ENCODE results near the gene ABCB4.

Gene ABCB4

GRCh38 chr7:87364246-87364645, 111.2 kb downstream of the ABCB4 start (continued):
- no peak for TF ChIP-seq CREB5 (CRISPR knock-in tag; IDR thresholded peaks at IDR 0.05; ENCODE audit: low read depth)
- no peak for TF ChIP-seq ZNF70 (CRISPR knock-in tag; IDR thresholded peaks at IDR 0.05)
- TF ChIP-seq TSHZ2 (CRISPR knock-in tag; IDR thresholded peaks at IDR 0.05): no peak
- no peak for TF ChIP-seq CSDC2 (CRISPR knock-in tag; IDR thresholded peaks at IDR 0.05)
- TF ChIP-seq ZFP30 (CRISPR knock-in tag; IDR thresholded peaks at IDR 0.05): no peak
- TF ChIP-seq BACH2 (CRISPR knock-in tag; IDR thresholded peaks at IDR 0.05; ENCODE audit: borderline replicate concordance): no peak
- no peak for TF ChIP-seq GLIS3 (CRISPR knock-in tag; IDR thresholded peaks at IDR 0.05)
- no peak for TF ChIP-seq PPARA (CRISPR knock-in tag; IDR thresholded peaks at IDR 0.05; ENCODE audit: borderline replicate concordance)
- no peak for TF ChIP-seq ZNF8 (CRISPR knock-in tag; IDR thresholded peaks at IDR 0.05)
- TF ChIP-seq ZFP3 (CRISPR knock-in tag; IDR thresholded peaks at IDR 0.05): no peak

DNA sequence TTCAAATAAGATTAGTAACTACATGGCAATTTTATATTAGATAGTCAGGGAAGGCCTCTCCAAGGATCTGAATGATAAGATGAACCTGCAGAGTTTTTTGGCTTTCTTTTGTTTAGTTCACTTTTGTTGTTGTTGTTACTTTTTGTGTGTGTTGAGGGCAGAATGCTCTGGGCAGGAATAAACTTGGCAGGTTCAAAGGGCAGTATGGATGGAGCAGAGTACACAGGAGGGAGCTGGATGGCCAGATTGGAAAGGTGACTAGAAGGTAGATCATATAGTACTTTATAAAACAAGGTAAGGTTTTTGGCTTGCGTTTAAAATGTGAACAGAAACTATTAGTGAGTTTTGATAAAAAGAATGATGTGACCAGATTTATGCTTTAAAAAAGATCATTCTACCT, 112.1 kb downstream of the ABCB4 start:
- no peak for TF ChIP-seq ZNF70 (CRISPR knock-in tag; IDR thresholded peaks at IDR 0.05)
- TF ChIP-seq GLIS3 (CRISPR knock-in tag; IDR thresholded peaks at IDR 0.05): no peak
- no peak for TF ChIP-seq CREB5 (CRISPR knock-in tag; IDR thresholded peaks at IDR 0.05; ENCODE audit: low read depth)
- no peak for TF ChIP-seq RARB (CRISPR knock-in tag; IDR thresholded peaks at IDR 0.05)
- TF ChIP-seq BACH2 (CRISPR knock-in tag; IDR thresholded peaks at IDR 0.05; ENCODE audit: borderline replicate concordance): no peak
- no peak for TF ChIP-seq POU6F1 (CRISPR knock-in tag; IDR thresholded peaks at IDR 0.05; ENCODE audit: borderline replicate concordance, low read depth)
- no peak for TF ChIP-seq CSDC2 (CRISPR knock-in tag; IDR thresholded peaks at IDR 0.05)
- TF ChIP-seq SNAI2 (CRISPR knock-in tag; IDR thresholded peaks at IDR 0.05): no peak
- no peak for TF ChIP-seq ARNTL (CRISPR knock-in tag; IDR thresholded peaks at IDR 0.05; ENCODE audit: borderline replicate concordance, low read depth)
- TF ChIP-seq TSHZ2 (CRISPR knock-in tag; IDR thresholded peaks at IDR 0.05): no peak
- no peak for TF ChIP-seq ESRRG (CRISPR knock-in tag; IDR thresholded peaks at IDR 0.05)
- no peak for TF ChIP-seq OSR1 (CRISPR knock-in tag; IDR thresholded peaks at IDR 0.05)
- TF ChIP-seq PPARA (CRISPR knock-in tag; IDR thresholded peaks at IDR 0.05; ENCODE audit: borderline replicate concordance): no peak
- no peak for TF ChIP-seq ISL1 (CRISPR knock-in tag; IDR thresholded peaks at IDR 0.05)
- TF ChIP-seq, protein P1, sequence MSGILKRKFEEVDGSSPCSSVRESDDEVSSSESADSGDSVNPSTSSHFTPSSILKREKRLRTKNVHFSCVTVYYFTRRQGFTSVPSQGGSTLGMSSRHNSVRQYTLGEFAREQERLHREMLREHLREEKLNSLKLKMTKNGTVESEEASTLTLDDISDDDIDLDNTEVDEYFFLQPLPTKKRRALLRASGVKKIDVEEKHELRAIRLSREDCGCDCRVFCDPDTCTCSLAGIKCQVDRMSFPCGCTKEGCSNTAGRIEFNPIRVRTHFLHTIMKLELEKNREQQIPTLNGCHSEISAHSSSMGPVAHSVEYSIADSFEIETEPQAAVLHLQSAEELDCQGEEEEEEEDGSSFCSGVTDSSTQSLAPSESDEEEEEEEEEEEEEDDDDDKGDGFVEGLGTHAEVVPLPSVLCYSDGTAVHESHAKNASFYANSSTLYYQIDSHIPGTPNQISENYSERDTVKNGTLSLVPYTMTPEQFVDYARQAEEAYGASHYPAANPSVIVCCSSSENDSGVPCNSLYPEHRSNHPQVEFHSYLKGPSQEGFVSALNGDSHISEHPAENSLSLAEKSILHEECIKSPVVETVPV (CRISPR knock-in tag; IDR thresholded peaks at IDR 0.05): no peak
- TF ChIP-seq ZFP3 (CRISPR knock-in tag; IDR thresholded peaks at IDR 0.05): no peak
- TF ChIP-seq ZNF8 (CRISPR knock-in tag; IDR thresholded peaks at IDR 0.05): no peak
- TF ChIP-seq ZNF565 (CRISPR knock-in tag; conservative IDR thresholded peaks at IDR 0.05; ENCODE audit: low read depth): no peak
- TF ChIP-seq, protein P2, sequence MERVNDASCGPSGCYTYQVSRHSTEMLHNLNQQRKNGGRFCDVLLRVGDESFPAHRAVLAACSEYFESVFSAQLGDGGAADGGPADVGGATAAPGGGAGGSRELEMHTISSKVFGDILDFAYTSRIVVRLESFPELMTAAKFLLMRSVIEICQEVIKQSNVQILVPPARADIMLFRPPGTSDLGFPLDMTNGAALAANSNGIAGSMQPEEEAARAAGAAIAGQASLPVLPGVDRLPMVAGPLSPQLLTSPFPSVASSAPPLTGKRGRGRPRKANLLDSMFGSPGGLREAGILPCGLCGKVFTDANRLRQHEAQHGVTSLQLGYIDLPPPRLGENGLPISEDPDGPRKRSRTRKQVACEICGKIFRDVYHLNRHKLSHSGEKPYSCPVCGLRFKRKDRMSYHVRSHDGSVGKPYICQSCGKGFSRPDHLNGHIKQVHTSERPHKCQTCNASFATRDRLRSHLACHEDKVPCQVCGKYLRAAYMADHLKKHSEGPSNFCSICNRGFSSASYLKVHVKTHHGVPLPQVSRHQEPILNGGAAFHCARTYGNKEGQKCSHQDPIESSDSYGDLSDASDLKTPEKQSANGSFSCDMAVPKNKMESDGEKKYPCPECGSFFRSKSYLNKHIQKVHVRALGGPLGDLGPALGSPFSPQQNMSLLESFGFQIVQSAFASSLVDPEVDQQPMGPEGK (CRISPR knock-in tag; IDR thresholded peaks at IDR 0.05; ENCODE audit: borderline replicate concordance): no peak
- TF ChIP-seq TOX (CRISPR knock-in tag; IDR thresholded peaks at IDR 0.05; ENCODE audit: borderline replicate concordance): no peak
- ATAC-seq: no peak
